HFF-Myc (cell line): Measurements from ENCODE around the gene SERPINI1.

ENCODE experiments used
- DNase-seq: peaks from one replicate; pipeline ENCODE4 v3.0.0-alpha.2; 2011; ENCODE audit warnings: low read depth; ENCODE audit errors: extremely low read depth
- H3K4me3 ChIP-seq: replicated peaks from 2 replicates; pipeline ENCODE4 v1.5.1; 2011; ENCODE audit warnings: low read depth, mild to moderate bottlenecking, control low read depth, low read length
- TF ChIP-seq, protein P1 (sequence below): IDR thresholded peaks from 2 replicates; pipeline ENCODE4 v1.5.1; 2012; ENCODE audit warnings: mild to moderate bottlenecking, low read depth, low read length, control low read depth; ENCODE audit errors: missing control alignments

The SERPINI1 gene

DNA sequence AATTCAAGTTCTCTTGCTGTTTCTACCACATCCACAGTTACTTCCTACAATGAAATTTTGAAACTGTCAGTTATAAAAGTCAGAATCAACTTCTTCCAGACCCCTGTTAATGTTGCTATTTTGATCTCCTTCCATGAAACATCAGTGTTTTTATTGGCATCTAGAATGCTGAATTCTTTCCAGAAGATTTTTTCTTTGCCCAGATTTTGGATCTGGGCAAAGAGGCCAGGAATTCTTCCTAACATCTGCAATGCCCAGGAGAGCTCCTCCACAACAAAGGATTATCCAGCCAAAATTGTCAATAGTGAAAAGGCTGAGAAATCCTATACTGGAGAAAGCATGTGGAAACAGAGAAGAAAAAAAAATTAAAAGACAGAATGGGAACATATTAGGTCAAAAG, 75.5 kb downstream of the SERPINI1 start:
- TF ChIP-seq, protein P1, sequence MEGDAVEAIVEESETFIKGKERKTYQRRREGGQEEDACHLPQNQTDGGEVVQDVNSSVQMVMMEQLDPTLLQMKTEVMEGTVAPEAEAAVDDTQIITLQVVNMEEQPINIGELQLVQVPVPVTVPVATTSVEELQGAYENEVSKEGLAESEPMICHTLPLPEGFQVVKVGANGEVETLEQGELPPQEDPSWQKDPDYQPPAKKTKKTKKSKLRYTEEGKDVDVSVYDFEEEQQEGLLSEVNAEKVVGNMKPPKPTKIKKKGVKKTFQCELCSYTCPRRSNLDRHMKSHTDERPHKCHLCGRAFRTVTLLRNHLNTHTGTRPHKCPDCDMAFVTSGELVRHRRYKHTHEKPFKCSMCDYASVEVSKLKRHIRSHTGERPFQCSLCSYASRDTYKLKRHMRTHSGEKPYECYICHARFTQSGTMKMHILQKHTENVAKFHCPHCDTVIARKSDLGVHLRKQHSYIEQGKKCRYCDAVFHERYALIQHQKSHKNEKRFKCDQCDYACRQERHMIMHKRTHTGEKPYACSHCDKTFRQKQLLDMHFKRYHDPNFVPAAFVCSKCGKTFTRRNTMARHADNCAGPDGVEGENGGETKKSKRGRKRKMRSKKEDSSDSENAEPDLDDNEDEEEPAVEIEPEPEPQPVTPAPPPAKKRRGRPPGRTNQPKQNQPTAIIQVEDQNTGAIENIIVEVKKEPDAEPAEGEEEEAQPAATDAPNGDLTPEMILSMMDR, result no peak

DNA sequence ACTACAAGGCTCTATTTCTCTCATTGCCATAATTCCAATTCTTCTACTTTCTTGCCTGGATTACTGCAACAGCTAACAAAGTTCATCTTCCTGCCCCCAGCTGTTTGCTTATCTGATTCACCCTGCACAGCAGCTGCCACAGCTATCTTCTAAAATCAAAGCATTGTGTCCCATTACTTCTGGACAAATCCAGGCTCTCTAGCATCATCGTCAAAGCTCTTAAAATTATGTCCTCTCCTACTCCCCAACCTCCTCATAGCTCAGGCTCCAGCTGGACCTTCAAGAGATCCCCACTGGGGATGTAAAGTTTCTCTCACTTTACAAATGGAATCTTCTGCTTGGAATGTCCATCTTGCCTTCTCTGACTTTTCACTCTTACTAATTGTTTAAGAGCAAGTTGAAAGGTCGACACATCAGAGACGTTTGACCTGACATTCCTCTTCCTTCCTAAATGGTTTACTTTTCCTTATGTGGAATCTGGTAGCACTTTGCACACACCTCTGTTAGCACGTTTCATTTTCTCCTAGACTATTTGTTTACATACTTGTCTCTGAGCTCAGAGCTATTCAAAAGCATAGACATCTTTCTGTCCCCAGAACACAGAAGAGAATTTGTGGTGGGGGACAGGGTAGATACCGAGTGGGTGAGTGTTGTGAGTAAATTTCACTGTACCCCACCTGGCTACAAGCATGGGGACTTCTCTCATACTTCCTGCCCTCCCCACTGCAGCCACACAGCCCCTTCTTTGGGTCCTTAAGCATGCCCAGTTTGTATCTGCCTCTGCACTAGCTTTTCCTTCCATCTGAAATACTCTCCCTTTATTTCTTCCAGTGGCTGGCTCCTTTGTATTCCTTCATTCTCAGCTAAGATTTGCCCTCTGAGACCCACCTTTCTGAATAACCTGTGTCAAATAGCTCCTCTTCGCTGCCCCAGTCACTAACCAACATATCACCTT, 77.9 kb downstream of the SERPINI1 start:
- no peak for DNase-seq
- H3K4me3 ChIP-seq, result no peak overlapping the region
- TF ChIP-seq, protein P1, result no peak

More for the DNA sequence above, 75.5 kb downstream of the SERPINI1 start:
- H3K4me3 ChIP-seq, result no peak overlapping the region
- DNase-seq, result no peak

GRCh38 chr3:167814441-167814951, 79.0 kb downstream of the SERPINI1 start:
- H3K4me3 ChIP-seq, result no peak overlapping the region
- TF ChIP-seq, protein P1, result no peak
- DNase-seq, result no peak

GRCh38 chr3:167816953-167817352, 81.4 kb downstream of the SERPINI1 start:
- no peak overlapping the region for H3K4me3 ChIP-seq
- TF ChIP-seq, protein P1, result no peak
- no peak for DNase-seq

GRCh38 chr3:167820102-167820865, 84.8 kb downstream of the SERPINI1 start:
- no peak overlapping the region for H3K4me3 ChIP-seq
- TF ChIP-seq, protein P1, result no peak
- DNase-seq, result no peak

DNA sequence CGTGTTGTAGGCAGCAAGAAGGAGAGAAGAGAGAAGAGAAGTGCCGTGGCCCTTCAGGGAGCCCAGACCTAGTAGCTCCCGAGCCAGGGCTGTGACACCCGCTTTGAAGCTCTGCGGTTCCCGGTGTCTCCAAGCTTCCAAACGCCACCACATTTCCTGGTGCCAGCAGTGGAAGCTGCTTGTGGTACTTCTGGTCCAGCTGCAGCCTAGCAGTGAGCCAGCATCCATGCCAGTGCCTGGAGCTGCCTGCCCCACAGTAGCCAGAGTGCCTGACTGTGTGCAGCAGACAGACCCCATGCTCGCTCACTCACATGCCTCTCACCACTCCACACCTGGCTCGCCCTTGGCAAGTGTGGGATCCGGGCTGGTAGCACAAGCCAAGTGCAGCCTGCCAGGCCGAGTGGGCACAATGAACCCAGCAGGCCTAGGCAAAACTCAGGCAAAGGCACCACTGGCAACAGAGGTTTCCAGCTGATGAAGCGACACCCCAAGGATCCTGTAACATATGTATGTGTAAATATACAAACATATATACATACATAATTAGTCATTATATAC, 85.8 kb downstream of the SERPINI1 start:
- TF ChIP-seq, protein P1, result no peak
- no peak for DNase-seq
- no peak overlapping the region for H3K4me3 ChIP-seq
